NB4 (cell line): Measurements from ENCODE around the gene SRSF2.

ENCODE experiments used
- DNase-seq: peaks from one replicate; pipeline ENCODE4 v3.0.0; 2010; ENCODE audit warnings: low read depth
- H3K4me3 ChIP-seq: one replicate; pipeline ENCODE4 v1.5.1; 2011; ENCODE audit warnings: mild to moderate bottlenecking, low read depth, low read length, moderate library complexity
- CTCF ChIP-seq: IDR thresholded peaks from one replicate; pipeline ENCODE4 v1.5.1; 2012; ENCODE audit warnings: low read depth, low read length
- MAX ChIP-seq: IDR thresholded peaks from 2 replicates; pipeline ENCODE4 v1.6.1; 2011; ENCODE audit warnings: low read depth, low read length
- MYC ChIP-seq: IDR thresholded peaks from 2 replicates; pipeline ENCODE4 v1.6.1; 2011; ENCODE audit warnings: low read depth, low read length
- POLR2A ChIP-seq: IDR thresholded peaks from 2 replicates; pipeline ENCODE4 v1.6.1; 2011; ENCODE audit warnings: mild to moderate bottlenecking; ENCODE audit not compliant: insufficient read length; ENCODE audit errors: extremely low read depth

SRSF2 gene

GRCh38 chr17:76689859-76690258 is 47.3 kb downstream of the SRSF2 start:
- DNase-seq: no peak
- TF ChIP-seq MAX: no peak
- H3K4me3 ChIP-seq: no peak overlapping the region

- no peak for TF ChIP-seq CTCF
- TF ChIP-seq MAX: no peak
- no peak for TF ChIP-seq MYC
- no peak for TF ChIP-seq POLR2A
- DNase-seq: no peak
- no peak overlapping the region for H3K4me3 ChIP-seq
Measured at GRCh38 chr17:76688165-76688622, 48.9 kb downstream of the SRSF2 start.

- H3K4me3 ChIP-seq: no peak overlapping the region
- no peak for DNase-seq
- no peak for TF ChIP-seq CTCF
Measured at GRCh38 chr17:76687298-76688164, 49.6 kb downstream of the SRSF2 start.

- TF ChIP-seq MYC: no peak
- no peak for TF ChIP-seq MAX
- no peak for TF ChIP-seq CTCF
- TF ChIP-seq POLR2A: no peak
- DNase-seq: no peak
Measured at GRCh38 chr17:76686538-76687297, 50.4 kb downstream of the SRSF2 start.

GRCh38 chr17:76685846-76686245 is 51.3 kb downstream of the SRSF2 start:
- DNase-seq: no peak
- TF ChIP-seq MYC (no peak), MAX (no peak), POLR2A (no peak), CTCF (no peak)
- H3K4me3 ChIP-seq: no peak overlapping the region

More at GRCh38 chr17:76686538-76687297, 50.4 kb downstream of the SRSF2 start:
- no peak overlapping the region for H3K4me3 ChIP-seq

GRCh38 chr17:76685366-76685765 is 51.8 kb downstream of the SRSF2 start:
- no peak for TF ChIP-seq CTCF
- no peak for TF ChIP-seq POLR2A
- no peak for TF ChIP-seq MYC
- TF ChIP-seq MAX: no peak
- DNase-seq: no peak
- H3K4me3 ChIP-seq: no peak overlapping the region
